GM19455 (cell line): ENCODE results near the gene DEFB124.
"Not testable (repeated sequence)": the region's sequence is repeated elsewhere in the genome, so short reads cannot be mapped to it uniquely, and the experiment has no call there.

ENCODE experiments used
- ATAC-seq: cut with Tn5 transposase; IDR thresholded peaks from one replicate; pipeline ENCODE4 v1.9.1; 2021; ENCODE audit not compliant: unreplicated experiment

The DEFB124 gene

GRCh38 chr20:31427576-31427975, 47.4 kb downstream of the DEFB124 start:
- not testable (repeated sequence) for ATAC-seq

GRCh38 chr20:31426891-31427551, 47.9 kb downstream of the DEFB124 start:
- not testable (repeated sequence) for ATAC-seq

GRCh38 chr20:31425797-31426196, 49.1 kb downstream of the DEFB124 start:
- no peak for ATAC-seq

DNA sequence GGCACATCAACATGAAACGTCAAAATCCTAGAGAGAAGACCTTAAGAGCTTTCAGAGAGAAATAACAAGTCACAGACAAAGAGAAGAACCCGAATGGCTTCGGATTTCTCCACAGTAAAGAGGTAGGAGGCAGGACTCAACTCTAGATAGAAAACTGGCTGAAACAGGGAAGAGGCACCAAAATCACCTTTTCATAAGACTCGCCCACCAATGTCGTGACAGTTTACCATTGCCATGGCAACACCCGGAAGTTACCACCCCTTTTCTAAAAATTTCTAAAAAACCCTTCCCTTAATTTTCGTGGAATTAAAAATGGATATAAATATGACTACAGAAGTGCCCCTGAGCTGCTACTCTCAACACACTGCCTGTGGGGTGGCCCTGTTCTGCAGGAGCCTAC, 56.6 kb downstream of the DEFB124 start:
- ATAC-seq, result no peak

- no peak for ATAC-seq
Measured at GRCh38 chr20:31415653-31416052, 59.3 kb downstream of the DEFB124 start.
